Panc1 (cell line): Measurements from ENCODE around the gene NSD1. TPM values are rescaled to one million over a fixed set of nuclear protein-coding genes. Genes with fewer than 3 reads are reported as not detected.

Experiments used
- ATAC-seq: fragments of 200-7000 bp; cut with Tn5 transposase; 2 replicates; pipeline ENCODE4 v1.9.1; 2020; ENCODE audit warnings: mild to moderate bottlenecking, moderate library complexity
- BruUV-seq: library from RNA; stranded (reverse); fragments of 400-500 nt; replicated peaks from 2 replicates; lab custom pipeline; 2021; lab: Mats Ljungman, UMichigan
- CTCF ChIA-PET: fragments of 300-600 bp; sonication (Branson Sonifier 250); formaldehyde crosslinking; loops from one replicate; lab custom pipeline; 2022; ENCODE audit warnings: antibody characterized with exemption; lab: Charles Lee
- POLR2A ChIA-PET: fragments of 300-600 bp; sonication (Branson Sonifier 250); formaldehyde crosslinking; loops from one replicate; lab custom pipeline; 2022; ENCODE audit warnings: antibody characterized with exemption; lab: Charles Lee
- DNase-seq: peaks from one replicate; pipeline ENCODE4 v3.0.0-alpha.2; 2010; ENCODE audit warnings: low read depth, low spot score
- H3K27ac ChIP-seq: 2 replicates; pipeline ENCODE4 v1.5.1; 2011; ENCODE audit warnings: mild to moderate bottlenecking, low read length, inconsistent platforms
- H3K27me3 ChIP-seq: fragments of 200-500 bp; sonication (Bioruptor generic); 2 replicates; pipeline ENCODE4 v1.6.0; 2014; ENCODE audit warnings: low read length, inconsistent platforms; ENCODE audit not compliant: control insufficient read depth, insufficient read depth
- H3K36me3 ChIP-seq: fragments of 200-500 bp; sonication (Bioruptor generic); 2 replicates; pipeline ENCODE4 v1.5.1; 2014; ENCODE audit warnings: inconsistent platforms, mild to moderate bottlenecking, low read length, moderate library complexity; ENCODE audit not compliant: control insufficient read depth, insufficient read depth
- H3K4me1 ChIP-seq: 2 replicates; pipeline ENCODE4 v1.5.1; 2011; ENCODE audit warnings: inconsistent platforms, mild to moderate bottlenecking, low read length, moderate library complexity; ENCODE audit not compliant: control insufficient read depth, insufficient read depth
- H3K4me3 ChIP-seq, 2 experiments: 2 replicates each; pipeline ENCODE4 v1.5.1; 2011 to 2012; ENCODE audit warnings: low read depth in 2 of 2, low read length in 2 of 2, mild to moderate bottlenecking in 2 of 2, inconsistent platforms in 1 of 2, moderate library complexity in 1 of 2
- H3K9me3 ChIP-seq: fragments of 200-500 bp; sonication (Bioruptor generic); 2 replicates; pipeline ENCODE4 v1.5.1; 2014; ENCODE audit warnings: low read depth, mild to moderate bottlenecking, inconsistent platforms, low read length, moderate library complexity; ENCODE audit not compliant: control insufficient read depth, insufficient read depth
- CTCF ChIP-seq: fragments of 450-650 bp; IDR thresholded peaks from 2 replicates; pipeline ENCODE4 v1.5.1; 2017; ENCODE audit warnings: mild to moderate bottlenecking
- POLR2AphosphoS5 ChIP-seq: IDR thresholded peaks from 2 replicates; pipeline ENCODE4 v1.6.1; 2012; ENCODE audit warnings: mild to moderate bottlenecking, low read depth, low read length, moderate library complexity
- SIN3A ChIP-seq: IDR thresholded peaks from 2 replicates; pipeline ENCODE4 v1.6.1; 2012; ENCODE audit warnings: low read depth, mild to moderate bottlenecking, low read length, moderate library complexity, borderline replicate concordance; ENCODE audit not compliant: insufficient read depth
- TCF7L2 ChIP-seq: IDR thresholded peaks from 2 replicates; pipeline ENCODE4 v1.6.1; 2011; ENCODE audit warnings: mild to moderate bottlenecking, low read depth, low read length, inconsistent platforms
- in situ Hi-C: cut with HindIII; loops from 2 replicates; pipeline ENCODE4 v1.10.0; 2016; ENCODE audit warnings: low sequenced_read_pairs, low pct_unique_long_range_greater_than_20kb
- intact Hi-C: fragments of 100-400 bp; cut with micrococcal nuclease; formaldehyde crosslinking; loops from one replicate; pipeline ENCODE4 v1.10.0; 2022; ENCODE audit not compliant: unreplicated experiment
- total RNA-seq: library from RNA; stranded (reverse); gene quantifications from one replicate; pipeline ENCODE4 v1.2.1, GENCODE V29; 2021; ENCODE audit not compliant: unreplicated experiment
- TF ChIP-seq, protein P1 (sequence below), 2 experiments: IDR thresholded peaks; 2 replicates each; pipeline ENCODE4 v1.6.1; 2011 to 2012; ENCODE audit warnings: low read depth in 2 of 2, control low read depth in 1 of 2, low read length in 1 of 2, mild to moderate bottlenecking in 1 of 2, moderate library complexity in 1 of 2; ENCODE audit not compliant: insufficient read depth in 1 of 2

Gene NSD1
- total RNA-seq, 1 experiment from 2014 or later = 58.7 TPM

- TF ChIP-seq CTCF (no peak), POLR2AphosphoS5 (no peak), TCF7L2 (no peak), SIN3A (no peak)
- Histone ChIP-seq H3K27ac (no peak overlapping the region), H3K27me3 (no peaks in the 10 kb centered on the region), H3K4me1 (peaks cover 4% of the 10 kb centered on the region; the same call in 1 of the 2 replicates), H3K9me3 (no peaks in the 10 kb centered on the region), H3K36me3 (no peaks in the 10 kb centered on the region), H3K4me3 (no peak overlapping the region)
- ChIA-PET CTCF (no interaction called here), POLR2A (interaction anchor here (0.5 kb wide), 1 partner anchor 43 kb away, joined by 9 read pairs; no protein-coding TSS in a partner anchor)
- 0 out of 2 replicates have a peak, but pooled peaks have one; percentile 9 for ATAC-seq
- in situ Hi-C loops (no loop called here), intact Hi-C loops (no loop called here)
- BruUV-seq = no TSS peak
- DNase-seq = no peak
These were observed 37.2 kb upstream of the NSD1 start for GRCh38 chr5:177096162-177097015.

GRCh38 chr5:177097016-177097985, 36.3 kb upstream of the NSD1 start:
- BruUV-seq = no TSS peak
- ChIA-PET POLR2A (interaction anchor here (0.5 kb wide), 1 partner anchor 44 kb away, joined by 9 read pairs; no protein-coding TSS in a partner anchor), CTCF (no interaction called here)
- no peaks in the 10 kb centered on the region for H3K36me3 ChIP-seq
- H3K27me3 ChIP-seq = no peaks in the 10 kb centered on the region
- ATAC-seq = no peak
- H3K4me3 ChIP-seq = no peak overlapping the region
- TF ChIP-seq TCF7L2 (no peak), SIN3A (no peak), CTCF (no peak), POLR2AphosphoS5 (no peak)
- TF ChIP-seq, protein P1, sequence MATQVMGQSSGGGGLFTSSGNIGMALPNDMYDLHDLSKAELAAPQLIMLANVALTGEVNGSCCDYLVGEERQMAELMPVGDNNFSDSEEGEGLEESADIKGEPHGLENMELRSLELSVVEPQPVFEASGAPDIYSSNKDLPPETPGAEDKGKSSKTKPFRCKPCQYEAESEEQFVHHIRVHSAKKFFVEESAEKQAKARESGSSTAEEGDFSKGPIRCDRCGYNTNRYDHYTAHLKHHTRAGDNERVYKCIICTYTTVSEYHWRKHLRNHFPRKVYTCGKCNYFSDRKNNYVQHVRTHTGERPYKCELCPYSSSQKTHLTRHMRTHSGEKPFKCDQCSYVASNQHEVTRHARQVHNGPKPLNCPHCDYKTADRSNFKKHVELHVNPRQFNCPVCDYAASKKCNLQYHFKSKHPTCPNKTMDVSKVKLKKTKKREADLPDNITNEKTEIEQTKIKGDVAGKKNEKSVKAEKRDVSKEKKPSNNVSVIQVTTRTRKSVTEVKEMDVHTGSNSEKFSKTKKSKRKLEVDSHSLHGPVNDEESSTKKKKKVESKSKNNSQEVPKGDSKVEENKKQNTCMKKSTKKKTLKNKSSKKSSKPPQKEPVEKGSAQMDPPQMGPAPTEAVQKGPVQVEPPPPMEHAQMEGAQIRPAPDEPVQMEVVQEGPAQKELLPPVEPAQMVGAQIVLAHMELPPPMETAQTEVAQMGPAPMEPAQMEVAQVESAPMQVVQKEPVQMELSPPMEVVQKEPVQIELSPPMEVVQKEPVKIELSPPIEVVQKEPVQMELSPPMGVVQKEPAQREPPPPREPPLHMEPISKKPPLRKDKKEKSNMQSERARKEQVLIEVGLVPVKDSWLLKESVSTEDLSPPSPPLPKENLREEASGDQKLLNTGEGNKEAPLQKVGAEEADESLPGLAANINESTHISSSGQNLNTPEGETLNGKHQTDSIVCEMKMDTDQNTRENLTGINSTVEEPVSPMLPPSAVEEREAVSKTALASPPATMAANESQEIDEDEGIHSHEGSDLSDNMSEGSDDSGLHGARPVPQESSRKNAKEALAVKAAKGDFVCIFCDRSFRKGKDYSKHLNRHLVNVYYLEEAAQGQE (IDR thresholded peaks at IDR 0.05; ENCODE audit: insufficient read depth in 1 of 2, low read depth in 2 of 2, low read length in 1 of 2) = no peak
- no peak overlapping the region for H3K27ac ChIP-seq
- intact Hi-C loops = no loop called here
- no peaks in the 10 kb centered on the region for H3K9me3 ChIP-seq
- DNase-seq = no peak
- in situ Hi-C loops = no loop called here
- H3K4me1 ChIP-seq = peaks cover 4% of the 10 kb centered on the region; the same call in 1 of the 2 replicates
